Keratinocyte (primary cell): ENCODE results near the gene GARS1. TPM values are rescaled to one million over a fixed set of nuclear protein-coding genes. Genes with fewer than 3 reads are reported as not detected.

Source experiments
- DNase-seq: peaks from one replicate; pipeline ENCODE4 v3.0.0-alpha.2; 2011; ENCODE audit warnings: low read depth, missing footprints, low spot score
- FAIRE-seq: peaks from 2 replicates; lab custom pipeline; 2011; peaks lifted over from hg19 to GRCh38; lab: Jason Lieb, UNC
- H2AFZ ChIP-seq: 2 replicates; pipeline ENCODE4 v1.6.0; 2012; ENCODE audit warnings: low read length, control low read depth, inconsistent platforms; ENCODE audit not compliant: control insufficient read depth
- H3K27ac ChIP-seq: 2 replicates; pipeline ENCODE4 v1.5.1; 2011; ENCODE audit warnings: low read length; ENCODE audit not compliant: control insufficient read depth, insufficient read depth
- H3K27me3 ChIP-seq: 3 replicates; pipeline ENCODE4 v1.6.0; 2011; ENCODE audit warnings: low read length; ENCODE audit not compliant: control insufficient read depth, insufficient read depth; ENCODE audit errors: extremely low read depth
- H3K36me3 ChIP-seq, 2 experiments: 2 replicates in 1 of 2; 3 replicates in 1 of 2; pipeline ENCODE4 v1.5.1; 2011; ENCODE audit warnings: low read length in 2 of 2, mild to moderate bottlenecking in 1 of 2; ENCODE audit not compliant: control insufficient read depth in 2 of 2, insufficient read depth in 2 of 2; ENCODE audit errors: extremely low read depth in 1 of 2
- H3K4me1 ChIP-seq: 3 replicates; pipeline ENCODE4 v1.5.1; 2011; ENCODE audit warnings: low read length; ENCODE audit not compliant: control insufficient read depth, insufficient read depth; ENCODE audit errors: extremely low read depth
- H3K4me2 ChIP-seq: 3 replicates; pipeline ENCODE4 v1.6.0; 2011; ENCODE audit warnings: low read depth, low read length; ENCODE audit not compliant: control insufficient read depth, insufficient read depth; ENCODE audit errors: extremely low read depth
- H3K4me3 ChIP-seq, 3 experiments: fragments of 200-600 bp in 1 of 3; sonication (generic) in 1 of 3; 2 replicates in 2 of 3; 3 replicates in 1 of 3; pipeline ENCODE4 v1.5.1; 2011 to 2016; ENCODE audit warnings: low read length in 3 of 3, mild to moderate bottlenecking in 3 of 3, control low read depth in 2 of 3, inconsistent platforms in 1 of 3, low read depth in 1 of 3, mixed read lengths in 1 of 3, mixed run types in 1 of 3, moderate library complexity in 1 of 3; ENCODE audit not compliant: control insufficient read depth in 2 of 3, insufficient read depth in 2 of 3; ENCODE audit errors: extremely low read depth in 1 of 3
- H3K79me2 ChIP-seq: 2 replicates; pipeline ENCODE4 v1.6.0; 2012; ENCODE audit warnings: low read length; ENCODE audit not compliant: control insufficient read depth, insufficient read depth
- H3K9ac ChIP-seq: 3 replicates; pipeline ENCODE4 v1.6.0; 2011; ENCODE audit warnings: low read length; ENCODE audit not compliant: control insufficient read depth, insufficient read depth; ENCODE audit errors: extremely low read depth
- H3K9me1 ChIP-seq: 3 replicates; pipeline ENCODE4 v1.6.0; 2011; ENCODE audit warnings: low read length; ENCODE audit not compliant: control insufficient read depth, insufficient read depth; ENCODE audit errors: extremely low read depth
- H3K9me3 ChIP-seq: 2 replicates; pipeline ENCODE4 v1.5.1; 2012; ENCODE audit warnings: low read depth, low read length; ENCODE audit not compliant: control insufficient read depth
- H4K20me1 ChIP-seq: 3 replicates; pipeline ENCODE4 v1.6.0; 2011; ENCODE audit warnings: low read length; ENCODE audit not compliant: control insufficient read depth, insufficient read depth; ENCODE audit errors: extremely low read depth
- CTCF ChIP-seq, 3 experiments: IDR thresholded peaks in 1 of 3; conservative IDR thresholded peaks in 1 of 3; optimal IDR thresholded peaks in 1 of 3; 2 replicates in 2 of 3; 3 replicates in 1 of 3; pipeline versions ENCODE3 to v1.5.1; 2011; ENCODE audit warnings: low read length in 3 of 3, mild to moderate bottlenecking in 3 of 3, moderate library complexity in 2 of 3, control low read depth in 1 of 3, inconsistent platforms in 1 of 3; ENCODE audit not compliant: insufficient read depth in 2 of 3; ENCODE audit errors: extremely low read depth in 1 of 3
- EZH2 ChIP-seq: IDR thresholded peaks from one replicate; pipeline ENCODE4 v1.6.1; 2012; ENCODE audit warnings: inconsistent platforms, mild to moderate bottlenecking, low read length, moderate library complexity
- dilution Hi-C: fragments of 300-500 bp; cut with MboI; formaldehyde crosslinking; loops from one replicate; pipeline ENCODE4 v1.7.0; 2020; ENCODE audit warnings: low sequenced_read_pairs; ENCODE audit not compliant: extremely low pct_ligation_motif_present
- polyA plus RNA-seq, 5 experiments: library from polyadenylated mRNA; depleted of rRNA in 3 of 5; stranded (reverse) in 3 of 5; stranded (forward) in 1 of 5; unstranded in 1 of 5; fragments of >200 nt; gene quantifications; 1 replicate in 1 of 5; 2 replicates in 3 of 5; 3 replicates in 1 of 5; pipeline versions ENCODE4 v1.2.1 to v1.2.3, GENCODE V29; 2011 to 2012; ENCODE audit warnings: missing spikeins in 2 of 5, low read depth in 1 of 5, low replicate concordance in 1 of 5

Gene GARS1
- polyA plus RNA-seq, 1 donor (not counting 4 experiments of a cell fraction or from before 2014, with no cell fraction given), result 411 TPM

- Histone ChIP-seq H3K9ac (no peak overlapping the region), H3K36me3 (peaks cover 29 to 63% of the 10 kb centered on the region in 2 experiments), H2AFZ (no peak overlapping the region), H3K9me3 (no peaks in the 10 kb centered on the region), H3K4me3 (no peak overlapping the region), H3K27ac (no peak overlapping the region), H3K27me3 (no peaks in the 10 kb centered on the region), H3K79me2 (peaks cover 33% of the 10 kb centered on the region), H3K4me2 (no peak overlapping the region), H4K20me1 (peaks cover 16% of the 10 kb centered on the region), H3K4me1 (peaks cover 5% of the 10 kb centered on the region), H3K9me1 (no peaks in the 10 kb centered on the region)
- dilution Hi-C loops, result no loop called here
- TF ChIP-seq CTCF (optimal IDR thresholded peaks at IDR 0.05 in 1 of 3, IDR thresholded peaks at IDR 0.05 in 1 of 3, conservative IDR thresholded peaks at IDR 0.05 in 1 of 3; ENCODE audit: extremely low read depth in 1 of 3, insufficient read depth in 2 of 3, low read length in 3 of 3) (no peak), EZH2 (no peak)
- no peak for FAIRE-seq
- DNase-seq, result no peak
Measured at GRCh38 chr7:30617359-30617758, 22.7 kb downstream of the GARS1 start.

GRCh38 chr7:30618080-30618676 is 23.5 kb downstream of the GARS1 start:
- no peak overlapping the region for H3K27ac ChIP-seq
- H3K4me1 ChIP-seq, result peaks cover 3% of the 10 kb centered on the region
- H3K27me3 ChIP-seq, result no peaks in the 10 kb centered on the region
- peaks cover 29% of the 10 kb centered on the region for H3K79me2 ChIP-seq
- H3K9ac ChIP-seq, result no peak overlapping the region
- H3K9me3 ChIP-seq, result no peaks in the 10 kb centered on the region
- peaks cover 13% of the 10 kb centered on the region for H4K20me1 ChIP-seq
- TF ChIP-seq EZH2 (no peak), CTCF (optimal IDR thresholded peaks at IDR 0.05 in 1 of 3, IDR thresholded peaks at IDR 0.05 in 1 of 3, conservative IDR thresholded peaks at IDR 0.05 in 1 of 3; ENCODE audit: extremely low read depth in 1 of 3, insufficient read depth in 2 of 3, low read length in 3 of 3) (no peak)
- H3K4me2 ChIP-seq, result no peak overlapping the region
- H2AFZ ChIP-seq, result no peak overlapping the region
- H3K4me3 ChIP-seq, result no peak overlapping the region
- H3K9me1 ChIP-seq, result no peaks in the 10 kb centered on the region
- H3K36me3 ChIP-seq, result peaks cover 29 to 57% of the 10 kb centered on the region in 2 experiments
- dilution Hi-C loops, result no loop called here
- DNase-seq (no peak), FAIRE-seq (no peak)
